ENCODE data around the gene WDR86.

WDR86 gene

GRCh38 chr7:151348970-151349369 is 60.9 kb downstream of the WDR86 start:
- Histone ChIP-seq H3K4me1 (ENCODE audit: control insufficient read depth, insufficient read depth, low read length) (peaks cover 18% of the 10 kb centered on the region), H3K36me3 (ENCODE audit: control insufficient read depth, insufficient read depth, low read length, severe bottlenecking) (peaks cover 77% of the 10 kb centered on the region), H3K9ac (ENCODE audit: low read length) (no peak overlapping the region), H3K4me3 (ENCODE audit: low read length) (no peak overlapping the region), H3K9me3 (ENCODE audit: control insufficient read depth, low read length) (no peaks in the 10 kb centered on the region), H3K27me3 (replicated peaks; ENCODE audit: control insufficient read depth, insufficient read depth, low read length) (no peaks in the 10 kb centered on the region)
- DNase-seq (ENCODE audit: low read depth), result no peak

GRCh38 chr7:151347200-151347599 is 62.6 kb downstream of the WDR86 start:
- Histone ChIP-seq H3K4me1 (ENCODE audit: control insufficient read depth, insufficient read depth, low read length) (peaks cover 27% of the 10 kb centered on the region), H3K27me3 (replicated peaks; ENCODE audit: control insufficient read depth, insufficient read depth, low read length) (no peaks in the 10 kb centered on the region), H3K9me3 (ENCODE audit: control insufficient read depth, low read length) (no peaks in the 10 kb centered on the region), H3K9ac (ENCODE audit: low read length) (no peak overlapping the region), H3K4me3 (ENCODE audit: low read length) (no peak overlapping the region), H3K36me3 (ENCODE audit: control insufficient read depth, insufficient read depth, low read length, severe bottlenecking) (peaks cover 59% of the 10 kb centered on the region)
- no peak for DNase-seq (ENCODE audit: low read depth)

GRCh38 chr7:151346470-151346769 is 63.4 kb downstream of the WDR86 start:
- H3K36me3 ChIP-seq (ENCODE audit: control insufficient read depth, insufficient read depth, low read length, severe bottlenecking), result peaks cover 51% of the 10 kb centered on the region

GRCh38 chr7:151345576-151346469 is 64.0 kb downstream of the WDR86 start:
- Histone ChIP-seq H3K27me3 (replicated peaks; ENCODE audit: control insufficient read depth, insufficient read depth, low read length) (no peaks in the 10 kb centered on the region), H3K36me3 (ENCODE audit: control insufficient read depth, insufficient read depth, low read length, severe bottlenecking) (peaks cover 45% of the 10 kb centered on the region), H3K4me1 (ENCODE audit: control insufficient read depth, insufficient read depth, low read length) (peaks cover 27% of the 10 kb centered on the region), H3K9ac (ENCODE audit: low read length) (peak overlapping the region; percentile 5), H3K4me3 (ENCODE audit: low read length) (peak overlapping the region; percentile 1), H3K9me3 (ENCODE audit: control insufficient read depth, low read length) (no peaks in the 10 kb centered on the region)
- DNase-seq (ENCODE audit: low read depth), result no peak

More at GRCh38 chr7:151346470-151346769, 63.4 kb downstream of the WDR86 start:
- DNase-seq (ENCODE audit: low read depth), result no peak
- H3K4me1 ChIP-seq (ENCODE audit: control insufficient read depth, insufficient read depth, low read length), result peaks cover 27% of the 10 kb centered on the region
- peak overlapping the region; percentile 5 for H3K9ac ChIP-seq (ENCODE audit: low read length)
- H3K27me3 ChIP-seq (replicated peaks; ENCODE audit: control insufficient read depth, insufficient read depth, low read length), result no peaks in the 10 kb centered on the region
- H3K9me3 ChIP-seq (ENCODE audit: control insufficient read depth, low read length), result no peaks in the 10 kb centered on the region
- peak overlapping the region; percentile 1 for H3K4me3 ChIP-seq (ENCODE audit: low read length)

GRCh38 chr7:151343516-151343915 is 66.3 kb downstream of the WDR86 start:
- peaks cover 26% of the 10 kb centered on the region for H3K36me3 ChIP-seq (ENCODE audit: control insufficient read depth, insufficient read depth, low read length, severe bottlenecking)
- no peaks in the 10 kb centered on the region for H3K9me3 ChIP-seq (ENCODE audit: control insufficient read depth, low read length)
- peaks cover 23% of the 10 kb centered on the region for H3K4me1 ChIP-seq (ENCODE audit: control insufficient read depth, insufficient read depth, low read length)
- DNase-seq (ENCODE audit: low read depth), result no peak
- H3K9ac ChIP-seq (ENCODE audit: low read length), result peak overlapping the region; percentile 91
- H3K27me3 ChIP-seq (replicated peaks; ENCODE audit: control insufficient read depth, insufficient read depth, low read length), result no peaks in the 10 kb centered on the region
- no peak overlapping the region for H3K4me3 ChIP-seq (ENCODE audit: low read length)

- H3K9ac ChIP-seq (ENCODE audit: low read length), result peak overlapping the region; percentile 91
- no peaks in the 10 kb centered on the region for H3K9me3 ChIP-seq (ENCODE audit: control insufficient read depth, low read length)
- no peak for DNase-seq (ENCODE audit: low read depth)
- H3K27me3 ChIP-seq (replicated peaks; ENCODE audit: control insufficient read depth, insufficient read depth, low read length), result no peaks in the 10 kb centered on the region
- peaks cover 23% of the 10 kb centered on the region for H3K4me1 ChIP-seq (ENCODE audit: control insufficient read depth, insufficient read depth, low read length)
- H3K36me3 ChIP-seq (ENCODE audit: control insufficient read depth, insufficient read depth, low read length, severe bottlenecking), result peaks cover 24% of the 10 kb centered on the region
- peak overlapping the region; percentile 97 for H3K4me3 ChIP-seq (ENCODE audit: low read length)
These were observed 67.0 kb downstream of the WDR86 start for GRCh38 chr7:151342811-151343210.

- Histone ChIP-seq H3K4me1 (ENCODE audit: control insufficient read depth, insufficient read depth, low read length) (peaks cover 23% of the 10 kb centered on the region), H3K27me3 (replicated peaks; ENCODE audit: control insufficient read depth, insufficient read depth, low read length) (no peaks in the 10 kb centered on the region), H3K9me3 (ENCODE audit: control insufficient read depth, low read length) (no peaks in the 10 kb centered on the region), H3K9ac (ENCODE audit: low read length) (peak overlapping the region; percentile 91), H3K4me3 (ENCODE audit: low read length) (peak overlapping the region; percentile 97), H3K36me3 (ENCODE audit: control insufficient read depth, insufficient read depth, low read length, severe bottlenecking) (peaks cover 19% of the 10 kb centered on the region)
- DNase-seq (ENCODE audit: low read depth), result peak; percentile 49
These were observed 67.7 kb downstream of the WDR86 start for GRCh38 chr7:151342102-151342646.

- peak within 1 kb of the TSS; percentile 91 for H3K9ac ChIP-seq (ENCODE audit: low read length)
- peak; percentile 98 for DNase-seq (ENCODE audit: low read depth)
- no peaks in the 10 kb centered on the region for H3K27me3 ChIP-seq (replicated peaks; ENCODE audit: control insufficient read depth, insufficient read depth, low read length)
- H3K4me3 ChIP-seq (ENCODE audit: low read length), result peak within 1 kb of the TSS; percentile 97
- peaks cover 15% of the 10 kb centered on the region for H3K36me3 ChIP-seq (ENCODE audit: control insufficient read depth, insufficient read depth, low read length, severe bottlenecking)
- no peaks in the 10 kb centered on the region for H3K9me3 ChIP-seq (ENCODE audit: control insufficient read depth, low read length)
- peaks cover 20% of the 10 kb centered on the region for H3K4me1 ChIP-seq (ENCODE audit: control insufficient read depth, insufficient read depth, low read length)
These were observed 68.3 kb downstream of the WDR86 start, which contains the start of gene NUB1 for GRCh38 chr7:151341357-151342101. TSS of gene NUB1 (plus strand) at chr7:151341812. CDS start at chr7:151345350, 3,538 bp downstream.

- no peaks in the 10 kb centered on the region for H3K27me3 ChIP-seq (replicated peaks; ENCODE audit: control insufficient read depth, insufficient read depth, low read length)
- no peaks in the 10 kb centered on the region for H3K9me3 ChIP-seq (ENCODE audit: control insufficient read depth, low read length)
- peak overlapping the region; percentile 97 for H3K4me3 ChIP-seq (ENCODE audit: low read length)
- peaks cover 14% of the 10 kb centered on the region for H3K4me1 ChIP-seq (ENCODE audit: control insufficient read depth, insufficient read depth, low read length)
- peaks cover 9% of the 10 kb centered on the region for H3K36me3 ChIP-seq (ENCODE audit: control insufficient read depth, insufficient read depth, low read length, severe bottlenecking)
- H3K9ac ChIP-seq (ENCODE audit: low read length), result no peak overlapping the region
- DNase-seq (ENCODE audit: low read depth), result no peak
These were observed 69.0 kb downstream of the WDR86 start for GRCh38 chr7:151340794-151341356.

- DNase-seq (ENCODE audit: low read depth), result no peak
- H3K4me3 ChIP-seq (ENCODE audit: low read length), result no peak overlapping the region
- no peaks in the 10 kb centered on the region for H3K36me3 ChIP-seq (ENCODE audit: control insufficient read depth, insufficient read depth, low read length, severe bottlenecking)
- H3K9ac ChIP-seq (ENCODE audit: low read length), result no peak overlapping the region
- no peaks in the 10 kb centered on the region for H3K27me3 ChIP-seq (replicated peaks; ENCODE audit: control insufficient read depth, insufficient read depth, low read length)
- no peaks in the 10 kb centered on the region for H3K9me3 ChIP-seq (ENCODE audit: control insufficient read depth, low read length)
- H3K4me1 ChIP-seq (ENCODE audit: control insufficient read depth, insufficient read depth, low read length), result peaks cover 9% of the 10 kb centered on the region
These were observed 70.0 kb downstream of the WDR86 start for GRCh38 chr7:151339651-151340382.

Data from adipocyte (in vitro differentiated cells).